Colonic mucosa (tissue), 4 donors: ENCODE results near the gene FOXQ1. TPM values are rescaled to one million over a fixed set of nuclear protein-coding genes. Genes with fewer than 3 reads are reported as not detected.

Experiments
- DNase-seq: peaks from one replicate; pipeline ENCODE4 v3.0.0-alpha.2; 2020
- H3K27ac ChIP-seq: fragments of 200-600 bp; one replicate; pipeline ENCODE4 v1.8.0; 2021
- H3K27me3 ChIP-seq: fragments of 200-600 bp; one replicate; pipeline ENCODE4 v1.8.0; 2021
- H3K36me3 ChIP-seq: fragments of 200-600 bp; one replicate; pipeline ENCODE4 v1.8.0; 2021
- H3K4me1 ChIP-seq: fragments of 200-600 bp; one replicate; pipeline ENCODE4 v1.8.0; 2021; ENCODE audit warnings: mild to moderate bottlenecking
- H3K4me3 ChIP-seq: fragments of 200-600 bp; one replicate; pipeline ENCODE4 v1.8.0; 2021
- H3K9ac ChIP-seq, 2 donors: one replicate each; pipeline ENCODE4 v1.7.0; 2013; ENCODE audit warnings: control low read depth in 2 of 2, low read depth in 2 of 2, low read length in 2 of 2
- H3K9me3 ChIP-seq: fragments of 200-600 bp; one replicate; pipeline ENCODE4 v1.8.0; 2021
- CTCF ChIP-seq: fragments of 200-600 bp; IDR thresholded peaks from one replicate; pipeline ENCODE4 v1.8.0; 2022; ENCODE audit warnings: antibody characterized with exemption, mild to moderate bottlenecking
- intact Hi-C: fragments of 100-400 bp; cut with DNase I; formaldehyde crosslinking; loops from one replicate; pipeline ENCODE4 v1.14.1; 2022
- total RNA-seq, 2 donors: library from RNA; stranded (reverse); fragmentation: NEBNext Ultra II Directional in 1 of 2; extraction: Animal tissue kit (Norgen Biotek cat#: 25700) in 1 of 2; gene quantifications; one replicate each; pipeline ENCODE4 v1.2.1, GENCODE V29; 2021
- donor health status: healthy.
- donor health status: DM: no; HTN: no; CAD: no.
- donor health status: DM: no; HTN: no; CAD: no.

FOXQ1 gene
- total RNA-seq, result under 1 TPM; 0.42 to 0.82 TPM

- peak; percentile 77 for DNase-seq
- Histone ChIP-seq H3K27me3 (peaks cover 72% of the 10 kb centered on the region), H3K9ac (peak within 1 kb of the TSS; percentile 53 to 62), H3K36me3 (no peaks in the 10 kb centered on the region), H3K4me3 (peak within 1 kb of the TSS; percentile 40), H3K9me3 (no peaks in the 10 kb centered on the region), H3K27ac (no peak within 1 kb of the TSS), H3K4me1 (no peaks in the 10 kb centered on the region)
- no peak for TF ChIP-seq CTCF
- intact Hi-C loops, result no loop called here
These were observed at the start of gene FOXQ1 for GRCh38 chr6:1311400-1312202. TSS of gene FOXQ1 (plus strand) at chr6:1312098. CDS start at chr6:1312705, 607 bp downstream.

DNA sequence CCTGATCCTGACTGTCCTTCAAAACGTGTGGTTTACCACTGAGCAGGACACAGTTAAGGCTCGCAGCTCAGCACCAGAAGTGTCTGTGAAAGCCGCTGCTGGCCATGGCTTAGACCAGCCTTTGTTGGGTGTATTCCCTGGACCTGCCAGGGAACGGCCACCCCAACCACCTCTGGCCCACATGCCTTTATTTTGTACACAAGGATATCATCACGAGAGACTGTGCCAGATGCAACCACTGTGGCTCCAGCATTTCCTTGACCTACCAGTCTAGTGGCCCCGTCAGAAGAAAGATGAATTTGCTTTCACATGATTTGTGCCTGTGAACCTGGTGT is 49.2 kb upstream of the FOXQ1 start:
- H3K9me3 ChIP-seq, result no peaks in the 10 kb centered on the region
- H3K36me3 ChIP-seq, result no peaks in the 10 kb centered on the region
- H3K27me3 ChIP-seq, result no peaks in the 10 kb centered on the region
- H3K27ac ChIP-seq, result no peak overlapping the region
- no peak for DNase-seq
- H3K4me3 ChIP-seq, result no peak overlapping the region
- TF ChIP-seq CTCF, result no peak
- no peak overlapping the region for H3K9ac ChIP-seq
- H3K4me1 ChIP-seq, result no peaks in the 10 kb centered on the region
- intact Hi-C loops, result no loop called here

DNA sequence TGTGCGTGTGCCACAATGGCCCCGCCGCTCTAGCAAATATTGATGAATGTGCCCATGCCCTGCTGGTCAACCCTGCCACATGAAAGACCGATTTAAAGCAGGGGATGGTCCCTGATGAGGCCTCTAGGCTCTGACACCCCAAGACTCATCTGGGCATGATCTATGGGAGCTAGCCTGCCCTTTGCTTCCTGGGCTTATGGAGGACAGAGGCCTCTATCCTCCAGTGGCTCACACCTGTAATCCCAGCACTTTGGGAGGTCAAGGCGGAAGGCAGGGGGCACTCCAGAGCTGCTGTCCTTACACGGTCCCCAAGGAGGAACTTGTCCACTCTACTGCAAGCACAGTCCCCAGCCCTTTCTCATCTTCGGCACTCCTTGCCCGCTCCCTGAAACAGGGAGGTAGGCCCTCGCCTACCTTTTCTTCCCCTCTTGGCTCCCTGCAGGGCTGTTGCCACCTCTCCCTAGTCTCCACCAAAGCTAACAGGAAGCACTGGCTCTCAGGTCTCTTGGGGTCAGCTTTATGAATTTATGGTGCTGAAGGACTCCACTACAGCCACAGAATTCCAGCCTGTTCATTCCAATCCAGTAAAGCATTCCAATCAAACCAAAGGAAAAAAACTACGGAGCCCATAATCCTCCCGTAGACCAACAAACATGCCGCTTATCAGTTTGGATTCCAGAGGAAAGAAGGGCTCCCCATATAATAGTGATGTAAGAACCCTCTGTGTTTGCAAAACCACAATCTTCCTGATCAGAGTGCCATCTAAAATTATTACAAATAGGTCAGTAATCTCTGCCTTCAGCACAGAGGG is 48.7 kb upstream of the FOXQ1 start:
- H3K4me1 ChIP-seq, result no peaks in the 10 kb centered on the region
- TF ChIP-seq CTCF, result no peak
- intact Hi-C loops, result no loop called here
- no peaks in the 10 kb centered on the region for H3K27me3 ChIP-seq
- H3K9ac ChIP-seq, result no peak overlapping the region
- H3K36me3 ChIP-seq, result no peaks in the 10 kb centered on the region
- no peaks in the 10 kb centered on the region for H3K9me3 ChIP-seq
- DNase-seq, result no peak
- no peak overlapping the region for H3K27ac ChIP-seq
- no peak overlapping the region for H3K4me3 ChIP-seq

- no peaks in the 10 kb centered on the region for H3K27me3 ChIP-seq
- H3K4me1 ChIP-seq, result no peaks in the 10 kb centered on the region
- no peak for DNase-seq
- no peaks in the 10 kb centered on the region for H3K9me3 ChIP-seq
- no peak for TF ChIP-seq CTCF
- no peaks in the 10 kb centered on the region for H3K36me3 ChIP-seq
- no peak overlapping the region for H3K4me3 ChIP-seq
- no peak overlapping the region for H3K9ac ChIP-seq
- intact Hi-C loops, result no loop called here
- H3K27ac ChIP-seq, result no peak overlapping the region
These were observed 48.0 kb upstream of the FOXQ1 start for GRCh38 chr6:1263850-1264377.

- TF ChIP-seq CTCF, result no peak
- Histone ChIP-seq H3K9me3 (no peaks in the 10 kb centered on the region), H3K4me3 (no peak overlapping the region), H3K4me1 (no peaks in the 10 kb centered on the region), H3K27ac (no peak overlapping the region), H3K9ac (no peak overlapping the region), H3K27me3 (no peaks in the 10 kb centered on the region), H3K36me3 (no peaks in the 10 kb centered on the region)
- intact Hi-C loops, result no loop called here
- DNase-seq, result no peak
These were observed 47.1 kb upstream of the FOXQ1 start for GRCh38 chr6:1264619-1265445.
